Islet of Langerhans (tissue), 1 donor: ENCODE results near the gene PKDREJ.
"Not testable (repeated sequence)": the region's sequence is repeated elsewhere in the genome, so short reads cannot be mapped to it uniquely, and the experiment has no call there.

Experiments
- FAIRE-seq: peaks from one replicate; lab custom pipeline; 2011; peaks lifted over from hg19 to GRCh38; lab: Jason Lieb, UNC

The PKDREJ gene

DNA sequence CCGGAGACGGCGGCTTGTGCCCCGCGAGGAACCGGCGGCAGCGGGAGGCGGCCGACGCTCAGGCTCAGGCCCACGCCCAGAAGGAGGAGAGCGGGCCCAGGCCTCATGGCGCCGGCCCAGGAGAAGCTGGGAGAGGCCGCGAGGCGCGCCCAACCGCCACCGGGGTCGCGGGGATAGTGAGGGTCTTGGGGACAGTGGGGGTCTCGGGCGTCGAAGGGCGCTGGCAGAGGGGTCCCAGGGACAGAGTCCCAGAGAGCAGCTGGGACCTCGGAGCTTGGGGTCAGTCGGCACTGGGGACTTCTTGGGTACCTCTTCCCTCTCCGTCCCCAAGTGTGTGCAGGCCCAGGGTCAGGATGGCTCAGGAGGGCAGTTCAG lies at the start of gene PKDREJ:
Gene PKDREJ, minus strand, starts transcription at position 128 of the 375 bp plus-strand sequence. Its CDS starts 21 bp downstream, at position 107.
- FAIRE-seq, result no peak

DNA sequence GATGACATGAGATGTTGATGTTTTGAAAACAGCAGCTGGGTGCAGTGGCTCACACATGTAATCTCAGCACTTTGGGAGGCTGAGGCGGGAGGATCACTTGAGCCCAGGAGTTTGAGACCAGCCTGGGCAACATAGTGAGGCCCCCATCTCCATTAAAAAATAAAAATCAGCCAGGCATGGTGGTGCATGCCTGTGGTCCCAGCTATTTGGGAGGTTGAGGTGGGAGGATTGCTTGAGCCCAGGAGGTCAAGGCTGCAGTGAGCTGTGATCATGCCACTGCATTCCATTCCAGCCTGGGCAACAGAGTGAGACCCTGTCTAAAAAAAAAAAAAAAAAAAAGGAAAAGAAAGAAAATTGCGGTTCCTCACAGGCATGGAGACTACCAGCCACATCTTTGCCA lies 49.7 kb upstream of the PKDREJ start:
- not testable (repeated sequence) for FAIRE-seq

DNA sequence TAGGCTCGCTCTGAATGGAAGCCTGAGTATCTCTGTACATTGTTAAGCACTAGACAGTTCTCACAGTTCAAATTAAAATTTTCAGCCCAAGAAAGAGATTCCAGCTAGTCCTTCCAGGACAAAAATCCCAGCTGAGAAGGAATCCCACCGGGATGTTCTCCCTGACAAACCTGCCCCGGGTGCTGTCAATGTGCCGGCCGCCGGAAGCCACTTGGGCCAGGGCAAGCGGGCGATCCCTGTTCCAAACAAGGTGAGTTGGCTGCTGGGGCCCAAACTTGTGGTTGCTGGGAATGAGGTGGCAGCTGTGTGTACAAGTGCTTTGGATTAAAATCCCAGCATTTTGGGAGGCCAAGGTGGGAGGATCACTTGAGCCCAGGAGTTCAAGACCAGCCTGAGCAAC lies 48.9 kb upstream of the PKDREJ start:
- no peak for FAIRE-seq

DNA sequence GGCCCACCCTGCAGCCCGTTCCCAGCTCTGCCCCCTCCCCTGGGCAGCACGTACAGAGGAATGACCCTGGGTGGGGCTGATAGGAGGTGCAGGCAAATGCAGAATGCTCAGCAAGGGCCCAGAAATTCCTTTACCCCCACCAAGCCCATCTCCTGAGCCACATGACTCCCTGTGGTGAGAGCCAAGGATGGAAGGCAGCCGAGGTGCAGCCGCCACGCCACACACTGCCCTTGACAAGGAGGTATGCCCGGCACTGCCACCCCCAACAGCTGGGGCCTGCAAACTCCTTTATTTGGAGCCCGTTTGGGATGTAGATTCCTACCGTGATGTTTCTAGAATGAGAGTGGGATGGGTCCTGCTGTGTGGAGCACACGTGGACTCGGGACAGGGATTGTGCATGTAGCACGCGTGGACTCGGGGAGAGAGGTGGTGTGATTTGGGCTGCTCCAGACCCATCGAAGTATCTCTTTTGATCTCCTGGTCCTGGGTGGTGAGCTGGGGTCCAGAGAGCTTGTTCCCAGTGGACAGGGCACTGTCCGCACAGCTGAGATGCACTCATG lies 46.5 kb upstream of the PKDREJ start:
- no peak for FAIRE-seq

GRCh38 chr22:46308283-46308988 lies 45.3 kb upstream of the PKDREJ start:
- no peak for FAIRE-seq

DNA sequence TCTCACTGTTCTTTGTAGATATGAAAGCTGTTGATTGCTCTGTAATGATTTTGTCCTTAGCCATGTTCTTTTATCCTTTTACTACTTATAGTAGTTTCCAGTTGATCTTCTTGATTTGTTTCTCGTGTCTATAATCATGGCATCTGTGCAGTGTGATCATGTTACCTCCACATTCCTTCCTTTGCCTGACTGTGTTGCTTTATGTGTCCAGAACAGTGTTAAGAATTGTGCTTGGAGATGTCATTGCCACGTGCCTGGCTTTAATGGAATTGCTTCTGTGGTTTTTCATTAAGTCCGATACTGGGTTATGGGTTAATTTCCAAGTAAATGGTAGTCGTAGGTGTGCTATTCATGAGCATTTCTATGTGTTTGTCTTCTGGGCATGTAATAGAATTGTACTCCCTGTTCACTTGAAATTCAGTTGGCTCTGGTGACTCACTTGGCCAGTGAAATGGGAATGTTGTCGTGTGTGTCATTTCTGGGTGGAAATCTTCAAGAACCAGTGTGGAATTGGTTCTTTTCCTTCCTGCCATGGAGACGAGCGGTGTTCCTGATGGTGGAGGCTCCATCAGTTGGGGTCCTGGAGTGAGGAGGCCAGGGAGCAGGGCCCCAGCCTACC lies 40.3 kb upstream of the PKDREJ start:
- FAIRE-seq, result no peak

DNA sequence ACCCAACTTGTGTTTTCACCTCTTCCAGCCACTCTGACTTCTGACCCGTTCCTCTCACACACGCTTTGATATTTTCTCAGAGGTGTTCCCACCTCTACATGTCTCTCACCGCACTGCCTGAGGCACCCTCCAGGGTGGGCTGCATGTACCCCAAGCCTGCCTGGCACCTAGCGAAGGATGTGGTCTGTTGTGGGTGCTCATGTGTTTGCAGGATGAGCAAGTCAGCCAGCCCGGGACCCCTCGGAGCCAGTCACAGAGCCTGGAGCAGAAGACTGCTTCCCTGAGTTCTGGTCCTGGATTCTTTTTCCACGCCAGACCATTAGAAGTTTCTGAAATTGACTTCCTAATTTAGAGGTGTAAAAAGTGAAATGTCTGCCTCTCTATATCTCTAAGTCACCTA lies 37.3 kb upstream of the PKDREJ start:
- no peak for FAIRE-seq

GRCh38 chr22:46299101-46299500 lies 36.0 kb upstream of the PKDREJ start:
- no peak for FAIRE-seq

DNA sequence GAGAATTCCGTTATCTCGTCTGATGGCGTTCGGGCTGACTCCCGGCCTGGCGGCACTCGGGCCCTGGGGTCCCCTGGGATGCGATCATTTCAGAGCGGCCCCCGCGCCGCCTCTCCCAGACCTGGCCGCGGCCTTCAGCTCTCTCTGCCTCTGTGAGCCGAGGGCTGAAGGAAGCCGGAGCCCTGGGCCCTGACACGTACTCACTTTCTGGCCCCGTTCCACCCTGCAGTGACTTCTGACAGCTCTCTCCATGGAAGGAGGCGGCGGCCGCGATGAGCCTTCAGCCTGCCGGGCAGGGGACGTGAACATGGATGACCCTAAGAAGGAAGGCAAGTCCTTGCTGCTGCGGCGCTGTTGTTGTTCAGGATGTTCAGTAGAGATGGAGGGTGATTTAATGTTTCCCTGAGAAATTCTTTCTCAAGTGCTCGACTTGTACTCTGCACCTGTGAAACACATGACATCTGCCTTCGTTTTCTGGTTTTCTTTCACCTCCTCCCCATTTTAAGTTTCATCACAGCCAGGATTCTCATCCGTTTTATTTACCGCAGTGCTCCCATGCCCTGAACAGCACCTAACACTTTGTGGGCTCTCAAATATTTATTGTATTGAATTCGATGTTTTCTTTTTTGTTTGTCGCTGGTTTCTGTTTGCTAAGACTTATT lies 34.1 kb upstream of the PKDREJ start:
- no peak for FAIRE-seq

DNA sequence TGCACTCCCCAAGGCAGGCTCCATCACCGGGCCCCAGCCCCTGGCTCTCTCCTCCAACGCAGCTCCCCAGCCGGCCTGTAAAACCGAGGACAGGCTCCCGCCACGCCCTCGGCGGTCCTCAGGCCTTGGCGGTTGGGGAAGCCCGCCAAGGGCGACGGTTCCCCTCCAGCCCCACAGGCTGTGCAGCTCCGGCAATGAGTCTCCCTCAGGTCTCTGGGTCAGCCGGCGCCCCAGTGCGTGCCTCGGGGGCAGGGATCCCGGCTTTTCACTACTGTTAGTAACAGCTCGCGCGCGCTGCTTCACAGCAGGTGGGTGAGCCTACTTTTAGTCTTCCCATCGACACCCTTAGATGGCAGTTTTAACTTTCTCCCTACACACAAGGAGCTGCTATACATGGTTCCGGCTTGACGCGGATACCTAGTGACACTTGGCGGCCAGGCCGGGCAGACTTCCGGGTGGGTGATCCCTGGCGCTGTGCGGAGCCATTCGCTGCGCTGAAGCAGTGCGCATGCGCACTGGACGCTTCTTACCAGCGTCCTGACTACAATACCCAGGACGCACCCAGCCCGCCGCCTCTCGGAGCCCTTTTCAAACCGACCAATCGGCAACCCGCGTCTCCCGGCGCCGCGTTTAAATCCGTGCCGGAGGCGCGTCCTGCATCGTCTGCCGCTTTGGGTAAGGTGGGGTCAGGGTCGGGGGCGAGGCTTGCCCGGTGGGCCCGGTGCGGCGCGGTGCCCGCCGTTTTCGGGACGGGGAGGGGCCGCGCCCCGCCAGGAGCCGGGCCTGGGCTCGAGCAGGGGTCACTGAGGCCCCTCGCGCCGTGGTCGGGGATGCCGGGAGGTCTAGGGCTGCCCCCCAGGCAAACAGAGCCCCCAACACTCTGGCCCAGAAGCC lies 33.4 kb upstream of the PKDREJ start, which contains the start of gene GTSE1:
Gene GTSE1, plus strand, starts transcription at position 614 of the 894 bp plus-strand sequence. CDS start 531 bp downstream, outside the sequence.
- FAIRE-seq, result no peak

DNA sequence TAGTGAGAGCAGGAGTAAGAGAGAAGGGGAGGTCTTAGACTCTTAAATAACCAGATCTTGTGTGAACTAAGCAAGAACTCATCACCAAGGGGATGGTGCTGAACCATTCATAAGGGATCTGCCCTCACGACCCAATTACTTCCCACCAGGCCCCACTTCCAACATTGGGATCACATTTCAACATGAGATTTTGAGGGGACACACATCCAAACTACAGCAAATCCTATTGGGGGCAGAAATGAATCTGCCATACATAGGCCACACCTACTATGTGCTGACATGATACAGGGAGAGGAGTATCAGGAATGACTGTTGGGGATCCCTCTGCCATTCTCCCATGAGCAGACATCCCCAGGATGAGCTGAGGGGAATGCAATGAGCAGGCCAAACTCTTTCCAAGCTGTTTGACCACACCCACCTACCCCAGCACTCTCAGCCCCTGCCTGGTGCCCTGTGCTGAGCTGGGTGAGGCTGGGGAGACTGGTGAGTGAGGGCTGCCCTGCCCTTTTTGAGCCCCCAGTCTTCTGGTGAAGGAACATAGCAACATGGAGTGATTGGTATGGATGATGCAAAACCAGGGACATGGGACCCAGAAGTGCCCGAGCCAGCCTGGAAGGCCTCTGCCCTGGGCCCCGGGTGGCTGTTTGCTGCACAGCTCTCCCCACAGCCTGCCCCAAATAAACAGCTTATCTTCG lies 32.3 kb upstream of the PKDREJ start:
- no peak for FAIRE-seq

GRCh38 chr22:46294784-46295183 lies 31.6 kb upstream of the PKDREJ start:
- FAIRE-seq, result no peak

- no peak for FAIRE-seq
Measured at GRCh38 chr22:46293577-46294260, 30.6 kb upstream of the PKDREJ start.

- no peak for FAIRE-seq
Measured at GRCh38 chr22:46292732-46293131, 29.6 kb upstream of the PKDREJ start.

- FAIRE-seq, result no peak
Measured at GRCh38 chr22:46292173-46292572, 29.0 kb upstream of the PKDREJ start.

- no peak for FAIRE-seq
Measured at GRCh38 chr22:46290843-46291785, 28.0 kb upstream of the PKDREJ start.

DNA sequence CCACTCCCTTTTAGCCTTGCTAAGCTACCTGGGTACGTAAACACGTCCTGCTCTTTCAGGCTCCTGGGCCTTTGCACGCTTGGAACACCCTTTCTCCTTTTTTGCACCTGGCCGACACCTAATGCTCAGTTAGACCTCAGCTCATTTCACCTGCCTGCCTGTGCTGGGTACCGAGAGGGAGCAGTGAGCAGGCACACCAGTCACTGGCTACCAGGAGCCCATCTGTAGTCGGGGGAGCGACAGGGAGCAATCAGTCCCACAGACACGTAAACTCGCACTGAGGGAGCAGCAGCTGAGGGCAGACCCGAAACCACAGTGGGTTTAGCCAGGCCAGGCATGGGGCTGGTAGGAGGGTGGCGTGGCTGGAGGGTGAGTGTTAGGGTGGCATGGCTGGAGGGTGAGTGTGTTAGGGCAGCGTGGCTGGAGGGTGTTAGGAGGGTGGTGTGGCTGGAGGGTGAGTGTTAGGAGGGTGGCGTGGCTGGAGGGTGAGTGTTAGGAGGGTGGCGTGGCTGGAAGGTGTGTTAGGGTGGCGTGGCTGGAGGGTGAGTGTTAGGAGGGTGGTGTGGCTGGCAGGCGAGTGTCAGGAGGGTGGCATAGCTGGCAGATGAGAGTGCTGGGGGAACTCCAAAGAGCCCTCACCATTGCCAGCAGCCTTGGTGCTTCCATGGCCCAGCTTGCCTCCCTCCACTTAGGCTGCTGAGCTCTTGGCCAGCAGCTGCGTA lies 27.1 kb upstream of the PKDREJ start:
- no peak for FAIRE-seq

- FAIRE-seq, result no peak
Measured at GRCh38 chr22:46289244-46289891, 26.2 kb upstream of the PKDREJ start.
